A549 (cell line): ENCODE data around the gene CEP164.

Experiments
- SMC3 ChIP-seq: fragments of >200 bp; sonication (Bioruptor Twin); formaldehyde crosslinking; IDR thresholded peaks from 3 replicates; pipeline ENCODE4 v1.6.1; 2018; ENCODE audit warnings: inconsistent platforms
- ZSCAN20 ChIP-seq: fragments of 250-450 bp; sonication (Bioruptor Pico); IDR thresholded peaks from 2 replicates; pipeline ENCODE4 v1.8.0; 2022; ENCODE audit warnings: mild to moderate bottlenecking, moderate library complexity
- TF ChIP-seq, protein P1 (sequence below): fragments of >200 bp; sonication (Bioruptor Twin); formaldehyde crosslinking; IDR thresholded peaks from 3 replicates; pipeline ENCODE4 v1.5.1; 2016

GRCh38 chr11:117319214-117319840 lies 8.3 kb upstream of the CEP164 start:
- TF ChIP-seq ZSCAN20 (CRISPR knock-in tag): no peak
- TF ChIP-seq SMC3: no peak
- TF ChIP-seq, protein P1, sequence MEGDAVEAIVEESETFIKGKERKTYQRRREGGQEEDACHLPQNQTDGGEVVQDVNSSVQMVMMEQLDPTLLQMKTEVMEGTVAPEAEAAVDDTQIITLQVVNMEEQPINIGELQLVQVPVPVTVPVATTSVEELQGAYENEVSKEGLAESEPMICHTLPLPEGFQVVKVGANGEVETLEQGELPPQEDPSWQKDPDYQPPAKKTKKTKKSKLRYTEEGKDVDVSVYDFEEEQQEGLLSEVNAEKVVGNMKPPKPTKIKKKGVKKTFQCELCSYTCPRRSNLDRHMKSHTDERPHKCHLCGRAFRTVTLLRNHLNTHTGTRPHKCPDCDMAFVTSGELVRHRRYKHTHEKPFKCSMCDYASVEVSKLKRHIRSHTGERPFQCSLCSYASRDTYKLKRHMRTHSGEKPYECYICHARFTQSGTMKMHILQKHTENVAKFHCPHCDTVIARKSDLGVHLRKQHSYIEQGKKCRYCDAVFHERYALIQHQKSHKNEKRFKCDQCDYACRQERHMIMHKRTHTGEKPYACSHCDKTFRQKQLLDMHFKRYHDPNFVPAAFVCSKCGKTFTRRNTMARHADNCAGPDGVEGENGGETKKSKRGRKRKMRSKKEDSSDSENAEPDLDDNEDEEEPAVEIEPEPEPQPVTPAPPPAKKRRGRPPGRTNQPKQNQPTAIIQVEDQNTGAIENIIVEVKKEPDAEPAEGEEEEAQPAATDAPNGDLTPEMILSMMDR: no peak
